T47D (cell line): ENCODE measurements around the gene FKBP4.

ENCODE experiments used
- DNase-seq, 2 experiments: peaks; one replicate each; pipeline versions ENCODE4 v3.0.0 to v3.0.0-alpha.2; 2011 to 2012; ENCODE audit warnings: low read depth in 1 of 2, low spot score in 1 of 2
- JUND ChIP-seq: IDR thresholded peaks from 2 replicates; pipeline ENCODE4 v1.6.1; 2012; ENCODE audit warnings: low read depth
- in situ Hi-C: cut with HindIII; loops from 2 replicates; pipeline ENCODE4 v1.10.0; 2016; ENCODE audit warnings: low sequenced_read_pairs, low pct_unique_long_range_greater_than_20kb

FKBP4 gene

GRCh38 chr12:2792671-2793500 lies 1.9 kb upstream of the FKBP4 start:
- no peak for TF ChIP-seq JUND
- DNase-seq, result no peak
- in situ Hi-C loops, result no loop called here

- no peak for DNase-seq
- in situ Hi-C loops, result no loop called here
- TF ChIP-seq JUND, result no peak
These were observed 1.2 kb upstream of the FKBP4 start for GRCh38 chr12:2793561-2793960.

- TF ChIP-seq JUND, result no peak
- in situ Hi-C loops, result no loop called here
- DNase-seq, result peak; percentile 74 to 89
These were observed 507 bp upstream of the FKBP4 start for GRCh38 chr12:2794191-2794735.

GRCh38 chr12:2795291-2796186 lies 769 bp downstream of the FKBP4 start:
- in situ Hi-C loops, result no loop called here
- peak; percentile 90 to 96 for DNase-seq
- no peak for TF ChIP-seq JUND

- in situ Hi-C loops, result no loop called here
- TF ChIP-seq JUND, result no peak
- DNase-seq, result peak; percentile 67 to 69
These were observed 1.5 kb downstream of the FKBP4 start for GRCh38 chr12:2796187-2796666.

GRCh38 chr12:2797721-2798418 lies 3.1 kb downstream of the FKBP4 start:
- TF ChIP-seq JUND, result no peak
- in situ Hi-C loops, result no loop called here
- DNase-seq, result peak in 1 of 2 experiments; percentile 42

GRCh38 chr12:2800046-2800570 lies 5.3 kb downstream of the FKBP4 start:
- TF ChIP-seq JUND, result no peak
- in situ Hi-C loops, result no loop called here
- peak in 1 of 2 experiments; percentile 79 for DNase-seq

- no peak for DNase-seq
- in situ Hi-C loops, result no loop called here
- no peak for TF ChIP-seq JUND
These were observed 6.4 kb downstream of the FKBP4 start for GRCh38 chr12:2801044-2801783.

GRCh38 chr12:2803635-2804392 lies 9.0 kb downstream of the FKBP4 start:
- no peak for TF ChIP-seq JUND
- in situ Hi-C loops, result no loop called here
- DNase-seq, result peak in 1 of 2 experiments; percentile 18

GRCh38 chr12:2804393-2805142 lies 9.8 kb downstream of the FKBP4 start:
- DNase-seq, result peak in 1 of 2 experiments; percentile 51
- in situ Hi-C loops, result no loop called here
- TF ChIP-seq JUND, result no peak
